ENCODE data around the gene MATCAP1. TPM values are rescaled to one million over a fixed set of nuclear protein-coding genes. Genes with fewer than 3 reads are reported as not detected.

MATCAP1 gene
- total RNA-seq, 2 donors from 2014 or later: 16.0 to 19.7 TPM

DNA sequence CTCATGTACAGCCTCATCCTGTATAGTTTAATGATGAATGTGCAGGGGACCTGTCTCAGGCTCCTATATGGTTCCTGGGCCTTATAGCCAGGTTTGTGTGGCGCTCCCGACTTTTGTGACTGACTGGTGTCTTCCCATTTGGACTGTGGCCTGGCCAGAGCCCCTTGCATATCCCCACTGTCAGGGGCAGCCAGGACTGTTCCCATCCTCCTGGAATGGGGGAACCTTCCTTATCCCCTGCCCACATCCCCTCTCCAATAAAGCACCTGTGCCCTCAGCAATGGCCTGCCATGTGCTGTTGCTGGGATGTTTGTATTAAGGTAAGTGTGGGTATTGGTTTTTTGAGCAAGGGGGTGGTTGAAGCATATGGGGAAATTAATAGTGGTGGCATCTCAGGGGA is 35.5 kb downstream of the MATCAP1 start:
- Mint-ChIP-seq H3K36me3 (ENCODE audit: low read depth) (peaks cover 3% of the 10 kb centered on the region), H3K4me1 (peaks cover 31% of the 10 kb centered on the region), H3K27ac (peak overlapping the region; percentile 56), H3K4me3 (no peak overlapping the region), H3K27me3 (no peaks in the 10 kb centered on the region)
- ATAC-seq: no peak
- H3K9me3 ChIP-seq (ENCODE audit: control insufficient read depth, low read length, poor library complexity, severe bottlenecking): no peaks in the 10 kb centered on the region
- no peak for DNase-seq

DNA sequence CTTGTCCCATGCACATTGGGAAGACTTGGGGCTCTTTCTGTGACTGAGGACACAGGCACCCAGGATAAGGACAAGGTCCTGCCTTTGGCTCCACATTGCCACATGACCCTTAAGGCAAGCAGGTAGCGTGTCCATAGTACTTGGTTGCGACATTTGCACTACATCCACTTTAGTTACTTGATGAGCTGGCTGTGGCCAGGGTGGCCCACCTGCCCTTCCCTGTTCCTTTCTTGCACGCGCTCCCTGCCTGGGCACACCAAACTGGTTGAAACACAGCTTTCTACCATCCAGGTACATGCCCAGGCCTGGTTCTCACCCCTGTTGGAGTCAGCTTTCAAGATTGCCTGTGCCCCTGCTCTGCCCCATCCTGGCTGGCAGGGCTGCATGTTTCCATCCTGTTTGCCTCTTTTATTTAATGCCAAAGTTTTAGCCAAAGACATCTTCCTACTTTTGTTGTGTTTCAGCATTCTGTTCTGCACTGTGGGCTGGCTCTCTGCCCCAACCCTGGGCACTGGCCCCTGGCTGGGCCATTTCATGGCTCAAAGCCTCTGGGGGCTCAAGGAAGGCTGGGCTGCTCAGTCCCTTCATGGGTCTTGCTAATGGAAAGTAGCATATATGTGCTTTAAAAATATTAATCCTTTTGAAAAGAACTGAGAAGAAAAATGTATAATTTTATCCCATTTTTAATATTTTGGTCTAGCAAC is 36.2 kb downstream of the MATCAP1 start:
- ATAC-seq: no peak
- no peak for DNase-seq
- H3K9me3 ChIP-seq (ENCODE audit: control insufficient read depth, low read length, poor library complexity, severe bottlenecking): no peaks in the 10 kb centered on the region
- H3K36me3 Mint-ChIP-seq (ENCODE audit: low read depth): peaks cover 3% of the 10 kb centered on the region
- no peak overlapping the region for H3K27ac Mint-ChIP-seq
- H3K4me1 Mint-ChIP-seq: peaks cover 25% of the 10 kb centered on the region
- no peaks in the 10 kb centered on the region for H3K27me3 Mint-ChIP-seq
- no peak overlapping the region for H3K4me3 Mint-ChIP-seq

DNA sequence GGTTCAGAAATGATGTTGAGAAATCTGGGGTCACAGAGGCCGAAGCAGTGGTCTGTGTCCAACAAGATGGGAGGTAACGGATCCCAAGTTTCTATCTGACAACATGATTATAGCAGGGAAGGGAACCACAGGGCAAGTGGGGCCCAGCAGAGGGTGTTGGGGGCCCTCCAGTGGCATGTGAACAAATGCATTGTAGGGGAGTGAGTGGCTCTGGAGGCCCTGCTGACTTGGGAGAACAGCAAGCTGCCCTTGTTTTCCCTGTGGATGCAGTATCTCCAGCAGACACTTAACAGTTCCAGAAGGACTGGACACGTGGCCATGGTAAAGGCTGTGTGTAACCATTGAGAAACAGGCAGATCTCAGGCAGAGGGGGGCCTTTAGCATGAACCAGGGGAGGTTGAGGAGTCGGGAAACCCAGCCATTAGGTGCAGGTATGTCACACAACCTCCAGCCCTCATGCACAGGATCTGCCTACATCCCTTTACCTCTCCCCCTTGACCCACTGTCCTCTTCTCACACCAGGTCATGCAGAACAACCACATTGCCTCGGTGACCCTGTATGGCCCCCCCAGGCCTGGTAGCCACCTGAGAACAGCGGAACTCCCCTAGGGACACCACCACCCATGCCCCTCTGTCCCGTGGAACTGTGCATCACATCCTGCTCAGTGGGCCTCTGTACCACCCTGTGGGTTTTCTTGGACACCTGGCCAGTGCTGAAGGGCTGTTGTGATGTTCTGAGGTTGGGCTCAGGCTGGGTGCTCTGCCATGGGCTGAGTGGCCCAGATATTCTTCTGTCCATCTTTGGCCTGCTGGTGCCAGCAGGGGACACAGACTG is 37.0 kb downstream of the MATCAP1 start:
- ATAC-seq: no peak
- DNase-seq: no peak
- peaks cover 22% of the 10 kb centered on the region for H3K4me1 Mint-ChIP-seq
- H3K4me3 Mint-ChIP-seq: no peak overlapping the region
- peaks cover 3% of the 10 kb centered on the region for H3K36me3 Mint-ChIP-seq (ENCODE audit: low read depth)
- no peaks in the 10 kb centered on the region for H3K9me3 ChIP-seq (ENCODE audit: control insufficient read depth, low read length, poor library complexity, severe bottlenecking)
- no peak overlapping the region for H3K27ac Mint-ChIP-seq
- H3K27me3 Mint-ChIP-seq: no peaks in the 10 kb centered on the region

DNA sequence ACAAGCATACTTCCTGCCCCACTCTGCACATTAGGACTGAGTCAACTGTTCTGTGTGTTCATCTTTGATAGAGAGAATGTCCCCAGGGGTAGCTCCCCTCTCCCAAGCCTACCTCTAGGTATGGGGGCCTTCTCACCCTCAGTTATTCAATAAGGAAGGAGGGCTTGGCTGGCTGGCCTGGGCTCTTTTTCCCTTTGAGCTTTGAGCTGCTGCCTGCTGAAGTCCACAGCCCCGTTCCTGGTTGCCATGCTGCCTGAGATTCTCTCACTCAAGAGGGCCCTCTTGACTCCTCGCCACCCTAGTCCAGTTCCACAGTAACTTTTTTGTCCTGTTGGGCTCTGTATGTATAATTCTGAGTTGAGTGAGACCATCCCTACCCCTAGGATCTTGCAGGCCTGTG is 38.0 kb downstream of the MATCAP1 start:
- Mint-ChIP-seq H3K4me3 (no peak overlapping the region), H3K36me3 (ENCODE audit: low read depth) (peaks cover 3% of the 10 kb centered on the region)

DNA sequence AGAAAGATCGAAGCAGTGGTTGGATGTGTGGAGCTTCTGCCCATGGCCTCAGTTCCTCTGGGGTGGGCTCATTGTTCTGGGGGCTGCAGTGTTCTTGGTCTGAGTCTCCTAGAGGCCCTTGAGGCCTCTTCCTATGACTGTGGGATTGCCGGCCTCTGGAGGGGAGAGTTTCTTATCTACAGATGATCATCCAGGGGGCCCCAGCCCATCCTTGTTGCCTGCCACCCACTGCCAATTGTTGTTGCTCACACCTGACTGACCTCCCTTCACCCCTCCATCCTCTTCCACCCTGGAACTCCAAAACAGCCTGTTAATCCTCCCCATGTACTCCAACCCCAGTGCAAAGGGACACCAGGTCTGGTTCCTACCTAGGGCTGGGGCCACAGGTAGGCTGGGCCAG is 38.8 kb downstream of the MATCAP1 start:
- Mint-ChIP-seq H3K4me3 (no peak overlapping the region), H3K36me3 (ENCODE audit: low read depth) (peaks cover 3% of the 10 kb centered on the region), H3K27ac (no peak overlapping the region), H3K4me1 (peaks cover 14% of the 10 kb centered on the region), H3K27me3 (no peaks in the 10 kb centered on the region)
- no peak for DNase-seq
- no peak for ATAC-seq
- H3K9me3 ChIP-seq (ENCODE audit: control insufficient read depth, low read length, poor library complexity, severe bottlenecking): no peaks in the 10 kb centered on the region

More for the DNA sequence above, 38.0 kb downstream of the MATCAP1 start:
- ATAC-seq (no peak), DNase-seq (no peak)
- H3K9me3 ChIP-seq (ENCODE audit: control insufficient read depth, low read length, poor library complexity, severe bottlenecking): no peaks in the 10 kb centered on the region
- Mint-ChIP-seq H3K4me1 (peaks cover 14% of the 10 kb centered on the region), H3K27me3 (no peaks in the 10 kb centered on the region), H3K27ac (no peak overlapping the region)

DNA sequence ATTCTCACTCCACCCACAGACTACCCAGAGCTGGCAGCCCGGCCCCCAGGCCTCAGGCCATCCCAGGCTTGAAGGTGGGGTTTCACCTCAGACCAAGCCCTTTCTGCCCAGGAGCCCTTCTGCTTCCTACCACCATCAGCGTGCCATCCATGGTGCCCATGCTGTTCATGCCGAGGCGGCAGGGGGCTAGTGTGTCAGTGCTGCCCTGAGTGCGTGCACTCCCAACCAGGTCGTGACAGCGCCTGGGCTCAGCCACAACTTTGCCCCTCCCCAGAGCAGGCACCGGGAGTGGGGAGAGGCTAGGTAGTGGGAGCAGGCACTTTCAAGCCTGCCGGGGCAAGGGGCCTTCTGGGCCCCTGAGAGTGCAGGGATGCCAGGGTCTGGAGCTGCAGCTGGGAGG is 41.4 kb downstream of the MATCAP1 start:
- no peaks in the 10 kb centered on the region for H3K36me3 Mint-ChIP-seq (ENCODE audit: low read depth)

DNA sequence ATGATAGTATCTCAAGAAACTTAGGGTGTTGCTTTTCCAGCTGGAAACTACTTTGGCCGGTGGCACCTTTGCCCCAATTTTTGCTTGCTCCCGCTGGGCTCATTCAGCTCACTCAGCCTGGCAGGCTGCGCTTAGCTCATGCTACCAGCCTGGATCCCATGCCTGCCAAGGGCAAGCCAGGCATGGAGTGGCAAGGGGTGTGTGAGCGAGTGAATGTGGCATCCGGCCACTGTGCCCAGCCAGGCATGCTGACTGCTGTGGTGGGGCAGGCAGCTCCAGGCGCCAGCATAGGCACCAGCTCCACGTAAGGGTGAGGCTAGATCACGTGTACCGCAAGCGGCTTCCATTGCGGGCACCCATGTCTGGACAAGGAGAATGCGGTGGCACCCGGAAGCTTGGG is 42.4 kb downstream of the MATCAP1 start:
- ATAC-seq: no peak
- no peaks in the 10 kb centered on the region for H3K9me3 ChIP-seq (ENCODE audit: control insufficient read depth, low read length, poor library complexity, severe bottlenecking)
- DNase-seq: no peak
- H3K4me1 Mint-ChIP-seq: peaks cover 2% of the 10 kb centered on the region
- no peak overlapping the region for H3K27ac Mint-ChIP-seq
- H3K4me3 Mint-ChIP-seq: no peak overlapping the region
- no peaks in the 10 kb centered on the region for H3K27me3 Mint-ChIP-seq
- no peaks in the 10 kb centered on the region for H3K36me3 Mint-ChIP-seq (ENCODE audit: low read depth)

More for the DNA sequence above, 41.4 kb downstream of the MATCAP1 start:
- Mint-ChIP-seq H3K4me3 (no peak overlapping the region), H3K27me3 (no peaks in the 10 kb centered on the region), H3K4me1 (peaks cover 2% of the 10 kb centered on the region), H3K27ac (no peak overlapping the region)
- no peak for ATAC-seq
- DNase-seq: no peak
- no peaks in the 10 kb centered on the region for H3K9me3 ChIP-seq (ENCODE audit: control insufficient read depth, low read length, poor library complexity, severe bottlenecking)

DNA sequence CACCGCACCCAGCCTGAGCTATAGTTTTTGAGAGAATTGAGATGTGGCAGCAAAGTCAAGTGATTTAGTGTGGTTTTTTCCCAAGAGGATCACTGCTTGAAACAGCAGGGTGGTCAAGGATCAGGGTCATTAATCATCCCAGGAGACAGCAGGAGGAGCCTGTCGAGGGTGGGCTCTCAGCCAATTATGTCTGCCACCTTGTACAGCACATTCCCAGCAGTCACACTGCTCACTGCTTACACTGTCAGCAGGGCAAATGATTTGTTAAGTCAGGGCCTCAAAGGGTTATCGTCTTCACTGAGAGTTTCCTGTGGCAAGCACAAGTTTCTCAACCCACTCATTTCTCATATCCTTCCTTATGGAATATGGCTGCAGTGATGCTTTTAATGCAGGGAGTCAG is 46.2 kb downstream of the MATCAP1 start:
- H3K36me3 Mint-ChIP-seq (ENCODE audit: low read depth): peaks cover 2% of the 10 kb centered on the region
- H3K4me1 Mint-ChIP-seq: peaks cover 2% of the 10 kb centered on the region
- H3K27ac Mint-ChIP-seq: no peak overlapping the region
- no peak for DNase-seq
- ATAC-seq: no peak
- H3K27me3 Mint-ChIP-seq: no peaks in the 10 kb centered on the region
- no peaks in the 10 kb centered on the region for H3K9me3 ChIP-seq (ENCODE audit: control insufficient read depth, low read length, poor library complexity, severe bottlenecking)
- no peak overlapping the region for H3K4me3 Mint-ChIP-seq

DNA sequence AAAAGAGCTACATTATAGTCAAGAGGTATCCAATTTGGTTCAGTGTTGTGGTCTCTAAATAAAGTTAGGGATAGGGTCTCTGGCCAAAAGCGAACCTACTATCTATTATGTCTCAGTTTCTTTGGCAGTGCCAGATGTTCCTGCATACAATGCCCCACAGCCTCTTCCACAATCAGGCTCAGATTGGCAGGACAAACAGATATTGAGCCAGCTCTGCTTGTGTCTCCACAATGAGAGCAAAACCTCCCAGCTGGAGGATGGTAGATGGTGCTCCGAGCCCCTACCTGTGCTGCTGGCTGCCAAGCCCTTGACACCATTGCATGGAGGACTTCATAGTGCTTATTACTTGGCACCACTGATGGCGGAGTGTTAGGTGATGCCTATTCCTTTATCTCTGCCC is 54.3 kb downstream of the MATCAP1 start:
- Mint-ChIP-seq H3K27me3 (no peaks in the 10 kb centered on the region), H3K4me1 (peaks cover 6% of the 10 kb centered on the region), H3K36me3 (ENCODE audit: low read depth) (peaks cover 4% of the 10 kb centered on the region), H3K4me3 (no peak overlapping the region), H3K27ac (no peak overlapping the region)
- ATAC-seq (no peak), DNase-seq (no peak)
- no peaks in the 10 kb centered on the region for H3K9me3 ChIP-seq (ENCODE audit: control insufficient read depth, low read length, poor library complexity, severe bottlenecking)

DNA sequence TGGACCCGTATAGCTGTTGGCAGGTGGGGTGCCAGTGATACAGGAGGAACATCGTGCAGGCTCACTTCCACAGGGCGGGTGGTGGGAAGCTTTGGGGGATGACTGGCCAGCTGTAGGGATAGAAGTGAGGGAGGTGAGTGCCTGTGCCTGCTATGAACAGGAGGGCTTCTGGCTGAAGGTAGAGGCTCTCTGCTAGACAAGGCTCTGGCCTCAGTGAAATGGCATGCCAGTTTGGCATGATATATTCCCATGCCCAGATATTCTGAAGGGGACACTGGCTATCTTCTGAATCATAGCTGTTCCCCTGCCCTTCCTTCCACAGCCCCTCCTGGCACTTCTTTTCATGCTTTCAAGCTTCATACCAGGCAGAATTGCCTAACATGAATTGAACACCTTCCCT is 54.9 kb downstream of the MATCAP1 start:
- Mint-ChIP-seq H3K4me3 (no peak overlapping the region), H3K27me3 (no peaks in the 10 kb centered on the region), H3K36me3 (ENCODE audit: low read depth) (peaks cover 2% of the 10 kb centered on the region), H3K4me1 (peaks cover 6% of the 10 kb centered on the region), H3K27ac (no peak overlapping the region)
- DNase-seq: no peak
- ATAC-seq: no peak
- H3K9me3 ChIP-seq (ENCODE audit: control insufficient read depth, low read length, poor library complexity, severe bottlenecking): no peaks in the 10 kb centered on the region

DNA sequence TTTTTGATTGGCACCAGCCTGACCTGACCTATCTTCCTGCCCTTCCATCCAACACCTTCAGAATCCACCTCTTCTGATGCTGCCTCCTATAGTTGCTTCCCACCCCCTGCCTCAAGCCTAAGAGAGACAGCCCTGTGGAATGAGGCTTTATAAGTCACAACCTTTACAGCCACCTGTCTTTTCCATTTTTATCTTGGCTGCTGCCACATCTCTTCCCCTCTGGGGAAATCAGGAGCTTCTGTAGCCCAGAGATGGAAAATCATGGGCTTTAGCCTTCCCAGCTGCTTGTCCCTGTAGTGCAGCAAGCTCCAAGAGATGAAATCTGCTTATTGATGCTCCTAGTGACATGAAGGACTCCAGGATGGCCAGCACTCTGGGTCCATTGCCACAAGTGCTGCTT is 55.3 kb downstream of the MATCAP1 start:
- H3K9me3 ChIP-seq (ENCODE audit: control insufficient read depth, low read length, poor library complexity, severe bottlenecking): no peaks in the 10 kb centered on the region
- Mint-ChIP-seq H3K4me3 (no peak overlapping the region), H3K27me3 (no peaks in the 10 kb centered on the region), H3K36me3 (ENCODE audit: low read depth) (peaks cover 5% of the 10 kb centered on the region), H3K4me1 (peaks cover 9% of the 10 kb centered on the region), H3K27ac (no peak overlapping the region)
- ATAC-seq (no peak), DNase-seq (no peak)

Measured in T-helper 17 cell (primary cell).